ENCODE data around the gene NPAT. TPM values are rescaled to one million over a fixed set of nuclear protein-coding genes. Genes with fewer than 3 reads are reported as not detected.
A peak's percentile ranks its signal among the peaks of the same experiment; 100 is the strongest.
"Not testable (repeated sequence)": the region's sequence is repeated elsewhere in the genome, so short reads cannot be mapped to it uniquely, and the experiment has no call there.

The NPAT gene
- total RNA-seq, 1 experiment from 2014 or later: 25.0 TPM

- DNase-seq (ENCODE audit: low read depth): no peak
These were observed 67.8 kb downstream of the NPAT start for GRCh38 chr11:108154591-108154990.

GRCh38 chr11:108148556-108148955, 73.9 kb downstream of the NPAT start:
- no peak for DNase-seq (ENCODE audit: low read depth)

- no peak for DNase-seq (ENCODE audit: low read depth)
These were observed 75.3 kb downstream of the NPAT start for GRCh38 chr11:108147150-108147549.

GRCh38 chr11:108144615-108145014, 77.8 kb downstream of the NPAT start:
- DNase-seq (ENCODE audit: low read depth): no peak

- DNase-seq (ENCODE audit: low read depth): no peak
These were observed 80.1 kb downstream of the NPAT start for GRCh38 chr11:108142304-108142703.

- no peak for DNase-seq (ENCODE audit: low read depth)
These were observed 85.2 kb downstream of the NPAT start for GRCh38 chr11:108137212-108137611.

- peak; percentile 21 for DNase-seq (ENCODE audit: low read depth)
These were observed 86.4 kb downstream of the NPAT start for GRCh38 chr11:108135845-108136544.

- not testable (repeated sequence) for DNase-seq (ENCODE audit: low read depth)
These were observed 89.4 kb downstream of the NPAT start for GRCh38 chr11:108132993-108133538.

GRCh38 chr11:108131993-108132392, 90.4 kb downstream of the NPAT start:
- DNase-seq (ENCODE audit: low read depth): no peak

GRCh38 chr11:108128772-108129171, 93.7 kb downstream of the NPAT start:
- no peak for DNase-seq (ENCODE audit: low read depth)

GRCh38 chr11:108125096-108125495, 97.3 kb downstream of the NPAT start:
- DNase-seq (ENCODE audit: low read depth): no peak

- DNase-seq (ENCODE audit: low read depth): peak; percentile 42
These were observed 100.2 kb downstream of the NPAT start for GRCh38 chr11:108122166-108122628.

- DNase-seq (ENCODE audit: low read depth): peak; percentile 90
These were observed 100.9 kb downstream of the NPAT start, which contains the start of gene ACAT1 for GRCh38 chr11:108121274-108122155. Gene ACAT1 (plus strand): TSS chr11:108121567. CDS start chr11:108121607, 40 bp downstream.

GRCh38 chr11:108120936-108121273, 101.5 kb downstream of the NPAT start:
- not testable (repeated sequence) for DNase-seq (ENCODE audit: low read depth)

GRCh38 chr11:108117746-108118371, 104.6 kb downstream of the NPAT start:
- DNase-seq (ENCODE audit: low read depth): peak; percentile 55

- DNase-seq (ENCODE audit: low read depth): peak; percentile 89
These were observed 106.8 kb downstream of the NPAT start for GRCh38 chr11:108115500-108116140.

- DNase-seq (ENCODE audit: low read depth): no peak
These were observed 110.4 kb downstream of the NPAT start for GRCh38 chr11:108112057-108112456.

- no peak for DNase-seq (ENCODE audit: low read depth)
These were observed 111.3 kb downstream of the NPAT start for GRCh38 chr11:108111126-108111525.
